GM12878 (cell line): ENCODE measurements around the gene AP1S3. TPM values are rescaled to one million over a fixed set of nuclear protein-coding genes. Genes with fewer than 3 reads are reported as not detected.

Experiments
- ATAC-seq: fragments of 200-7000 bp; cut with Tn5 transposase; 3 replicates; pipeline ENCODE4 v1.9.1; 2020; ENCODE audit warnings: mild to moderate bottlenecking, moderate library complexity
- BruUV-seq: library from RNA; stranded (reverse); fragments of 400-500 nt; replicated peaks from 2 replicates; lab custom pipeline; 2021; lab: Mats Ljungman, UMichigan
- CTCF ChIA-PET: fragments of 300-600 bp; sonication (Branson Sonifier 250); formaldehyde crosslinking; extraction: SDS; loops from one replicate; lab custom pipeline; 2021; ENCODE audit warnings: inconsistent platforms; lab: Yijun Ruan, JAX
- POLR2A ChIA-PET: fragments of 350-600 bp; formaldehyde crosslinking; extraction: SDS; loops from one replicate; lab custom pipeline; 2021; ENCODE audit warnings: inconsistent platforms; lab: Charles Lee
- RAD21 ChIA-PET: fragments of 300-600 bp; sonication (Branson Sonifier 250); formaldehyde crosslinking; loops from one replicate; lab custom pipeline; 2023; ENCODE audit warnings: antibody characterized with exemption; ENCODE audit not compliant: unreplicated experiment; lab: Charles Lee
- SMC1A ChIA-PET: fragments of 300-600 bp; sonication (Branson Sonifier 250); formaldehyde crosslinking; loops from one replicate; lab custom pipeline; 2023; ENCODE audit not compliant: unreplicated experiment, uncharacterized antibody; lab: Charles Lee
- DNase-seq: peaks from one replicate; pipeline ENCODE4 v3.0.0-alpha.2; 2011; ENCODE audit warnings: low read depth, low spot score
- FAIRE-seq: peaks from 3 replicates; lab custom pipeline; 2011; peaks lifted over from hg19 to GRCh38; lab: Jason Lieb, UNC
- H2AFZ ChIP-seq: 2 replicates; pipeline ENCODE4 v1.6.0; 2011; ENCODE audit warnings: low read depth, low read length, control low read depth; ENCODE audit not compliant: control insufficient read depth
- H3K27ac ChIP-seq: 2 replicates; pipeline ENCODE4 v1.5.1; 2011; ENCODE audit warnings: control low read depth; ENCODE audit not compliant: control insufficient read depth, insufficient read depth
- H3K27me3 ChIP-seq, 2 experiments: replicated peaks in 1 of 2; 2 replicates each; pipeline versions ENCODE4 v1.6.0 to v1.6.1; 2011; ENCODE audit warnings: low read length in 1 of 2; ENCODE audit not compliant: control insufficient read depth in 2 of 2, insufficient read depth in 2 of 2
- H3K36me3 ChIP-seq, 2 experiments: 2 replicates each; pipeline ENCODE4 v1.5.1; 2011; ENCODE audit warnings: low read length in 1 of 2; ENCODE audit not compliant: control insufficient read depth in 2 of 2, insufficient read depth in 2 of 2
- H3K4me1 ChIP-seq: 2 replicates; pipeline ENCODE4 v1.6.1; 2011; ENCODE audit warnings: mild to moderate bottlenecking, low read length, moderate library complexity, mixed read lengths; ENCODE audit not compliant: control insufficient read depth, insufficient read depth
- H3K4me2 ChIP-seq: 2 replicates; pipeline ENCODE4 v1.6.0; 2011; ENCODE audit warnings: control low read depth; ENCODE audit not compliant: control insufficient read depth, insufficient read depth
- H3K4me3 ChIP-seq: fragments of 200-600 bp; sonication (generic); 2 replicates; pipeline ENCODE4 v1.5.1; 2016
- H3K79me2 ChIP-seq: 2 replicates; pipeline ENCODE4 v1.6.0; 2011; ENCODE audit warnings: low read length; ENCODE audit not compliant: control insufficient read depth, insufficient read depth
- H3K9ac ChIP-seq: 2 replicates; pipeline ENCODE4 v1.8.0; 2011; ENCODE audit warnings: low read length, control low read depth, mixed read lengths; ENCODE audit not compliant: control insufficient read depth, insufficient read depth
- H3K9me3 ChIP-seq: replicated peaks from 3 replicates; pipeline ENCODE4 v1.5.1; 2011; ENCODE audit warnings: mild to moderate bottlenecking, low read length; ENCODE audit not compliant: control insufficient read depth, insufficient read depth
- H4K20me1 ChIP-seq: 2 replicates; pipeline ENCODE4 v1.6.0; 2011; ENCODE audit not compliant: control insufficient read depth, insufficient read depth
- CBX5 ChIP-seq: sonication (generic); IDR thresholded peaks from 2 replicates; pipeline ENCODE4 v1.6.1; 2016; ENCODE audit warnings: low read depth, moderate library complexity, mild to moderate bottlenecking, inconsistent platforms
- HCFC1 ChIP-seq: fragments of 150-350 bp; IDR thresholded peaks from 2 replicates; pipeline ENCODE4 v1.6.1; 2014; ENCODE audit warnings: low read length
- HDAC6 ChIP-seq: fragments of 200-600 bp; sonication (generic); IDR thresholded peaks from one replicate; pipeline ENCODE4 v1.8.0; 2017; ENCODE audit warnings: antibody characterized with exemption; ENCODE audit not compliant: unreplicated experiment
- MAX ChIP-seq: IDR thresholded peaks from 2 replicates; pipeline ENCODE4 v1.6.1; 2012; ENCODE audit warnings: low read depth, low read length, improper control_type of control experiment
- MEF2B ChIP-seq: fragments of 450-650 bp; IDR thresholded peaks from 2 replicates; pipeline ENCODE4 v1.6.1; 2018; ENCODE audit warnings: mild to moderate bottlenecking, moderate library complexity; ENCODE audit not compliant: partially characterized antibody, poor library complexity, severe bottlenecking
- POU2F2 ChIP-seq: IDR thresholded peaks from 3 replicates; pipeline ENCODE4 v1.6.1; 2011; ENCODE audit warnings: low read depth, mild to moderate bottlenecking, low read length, borderline replicate concordance
- RAD21 ChIP-seq: IDR thresholded peaks from 2 replicates; pipeline ENCODE4 v1.6.1; 2011; ENCODE audit warnings: mild to moderate bottlenecking, low read depth, low read length, moderate library complexity; ENCODE audit not compliant: insufficient read depth
- TAF1 ChIP-seq: IDR thresholded peaks from 2 replicates; pipeline ENCODE4 v1.6.1; 2011; ENCODE audit warnings: mild to moderate bottlenecking, low read depth, low read length, borderline replicate concordance
- TARDBP ChIP-seq: IDR thresholded peaks from 2 replicates; pipeline ENCODE4 v1.6.1; 2016; ENCODE audit warnings: borderline replicate concordance
- ZZZ3 ChIP-seq: IDR thresholded peaks from 2 replicates; pipeline ENCODE4 v1.6.1; 2011; ENCODE audit warnings: low read depth; ENCODE audit not compliant: control insufficient read depth, insufficient read length
- WGBS: methylation state at CpG from one replicate; pipeline ENCODE4 v1.1.6; 2016; ENCODE audit warnings: low lambda C conversion rate; ENCODE audit not compliant: insufficient replicate concordance, insufficient coverage; ENCODE audit errors: missing lambda C conversion rate; 5-methylcytosine and 5-hydroxymethylcytosine counted together
- in situ Hi-C: fragments of 300-500 bp; cut with MboI; formaldehyde crosslinking; loops from 9 replicates; pipeline ENCODE4 v1.14.3; 2018; ENCODE audit warnings: mixed read lengths
- intact Hi-C: fragments of 100-400 bp; cut with micrococcal nuclease; formaldehyde crosslinking; loops from one replicate; pipeline ENCODE4 v1.14.2; 2022; ENCODE audit not compliant: unreplicated experiment
- polyA plus RNA-seq, 11 experiments: library from polyadenylated mRNA; depleted of rRNA in 4 of 11; unstranded in 6 of 11; stranded (reverse) in 5 of 11; fragments of >200 nt; fragmentation: Nextera tagmentation in 4 of 11; fragmentation: Illumina TruSeq in 1 of 11; extraction: Ambion mirVana in 4 of 11; extraction: Trizol in 1 of 11; gene quantifications; 1 replicate in 1 of 11; 2 replicates in 10 of 11; pipeline versions ENCODE4 v1.2.1 to v1.2.3, GENCODE V29; 2011 to 2016; ENCODE audit warnings: inconsistent platforms in 2 of 11, missing spikeins in 2 of 11, low read depth in 1 of 11
- total RNA-seq, 4 experiments: library from RNA; depleted of rRNA in 3 of 4; stranded (reverse); fragments of >200 nt in 3 of 4; fragmentation: Illumina TruSeq in 1 of 4; extraction: Trizol in 1 of 4; gene quantifications; 2 replicates each; pipeline versions ENCODE4 v1.2.1 to v1.2.3, GENCODE V29; 2013 to 2021
- TF ChIP-seq, protein P1 (sequence below): IDR thresholded peaks from 2 replicates; pipeline ENCODE4 v1.6.1; 2012; ENCODE audit warnings: improper control_type of control experiment, low read depth, low read length; ENCODE audit not compliant: insufficient replicate concordance
- TF ChIP-seq, protein P2 (sequence below): IDR thresholded peaks from 2 replicates; pipeline ENCODE4 v1.6.1; 2012; ENCODE audit warnings: mild to moderate bottlenecking, low read depth, low read length
- TF ChIP-seq, protein P3 (sequence below): fragments of 450-650 bp; IDR thresholded peaks from 2 replicates; pipeline ENCODE4 v1.6.1; 2016; ENCODE audit warnings: mild to moderate bottlenecking

The AP1S3 gene
- total and polyA plus RNA-seq, 10 of the 15 experiments (the other 5 are each of a cell fraction or from before 2014, with no cell fraction given), result 2.6 to 14.3 (median 9.2) TPM

GRCh38 chr2:223774193-223774592, 63.2 kb downstream of the AP1S3 start (continued):
- TF ChIP-seq, protein P1, sequence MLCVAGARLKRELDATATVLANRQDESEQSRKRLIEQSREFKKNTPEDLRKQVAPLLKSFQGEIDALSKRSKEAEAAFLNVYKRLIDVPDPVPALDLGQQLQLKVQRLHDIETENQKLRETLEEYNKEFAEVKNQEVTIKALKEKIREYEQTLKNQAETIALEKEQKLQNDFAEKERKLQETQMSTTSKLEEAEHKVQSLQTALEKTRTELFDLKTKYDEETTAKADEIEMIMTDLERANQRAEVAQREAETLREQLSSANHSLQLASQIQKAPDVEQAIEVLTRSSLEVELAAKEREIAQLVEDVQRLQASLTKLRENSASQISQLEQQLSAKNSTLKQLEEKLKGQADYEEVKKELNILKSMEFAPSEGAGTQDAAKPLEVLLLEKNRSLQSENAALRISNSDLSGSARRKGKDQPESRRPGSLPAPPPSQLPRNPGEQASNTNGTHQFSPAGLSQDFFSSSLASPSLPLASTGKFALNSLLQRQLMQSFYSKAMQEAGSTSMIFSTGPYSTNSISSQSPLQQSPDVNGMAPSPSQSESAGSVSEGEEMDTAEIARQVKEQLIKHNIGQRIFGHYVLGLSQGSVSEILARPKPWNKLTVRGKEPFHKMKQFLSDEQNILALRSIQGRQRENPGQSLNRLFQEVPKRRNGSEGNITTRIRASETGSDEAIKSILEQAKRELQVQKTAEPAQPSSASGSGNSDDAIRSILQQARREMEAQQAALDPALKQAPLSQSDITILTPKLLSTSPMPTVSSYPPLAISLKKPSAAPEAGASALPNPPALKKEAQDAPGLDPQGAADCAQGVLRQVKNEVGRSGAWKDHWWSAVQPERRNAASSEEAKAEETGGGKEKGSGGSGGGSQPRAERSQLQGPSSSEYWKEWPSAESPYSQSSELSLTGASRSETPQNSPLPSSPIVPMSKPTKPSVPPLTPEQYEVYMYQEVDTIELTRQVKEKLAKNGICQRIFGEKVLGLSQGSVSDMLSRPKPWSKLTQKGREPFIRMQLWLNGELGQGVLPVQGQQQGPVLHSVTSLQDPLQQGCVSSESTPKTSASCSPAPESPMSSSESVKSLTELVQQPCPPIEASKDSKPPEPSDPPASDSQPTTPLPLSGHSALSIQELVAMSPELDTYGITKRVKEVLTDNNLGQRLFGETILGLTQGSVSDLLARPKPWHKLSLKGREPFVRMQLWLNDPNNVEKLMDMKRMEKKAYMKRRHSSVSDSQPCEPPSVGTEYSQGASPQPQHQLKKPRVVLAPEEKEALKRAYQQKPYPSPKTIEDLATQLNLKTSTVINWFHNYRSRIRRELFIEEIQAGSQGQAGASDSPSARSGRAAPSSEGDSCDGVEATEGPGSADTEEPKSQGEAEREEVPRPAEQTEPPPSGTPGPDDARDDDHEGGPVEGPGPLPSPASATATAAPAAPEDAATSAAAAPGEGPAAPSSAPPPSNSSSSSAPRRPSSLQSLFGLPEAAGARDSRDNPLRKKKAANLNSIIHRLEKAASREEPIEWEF, result no peak

GRCh38 chr2:223772363-223772762, 65.0 kb downstream of the AP1S3 start:
- CTCF ChIA-PET, result no interaction called here
- Histone ChIP-seq H3K4me3 (no peak overlapping the region), H3K9me3 (no peaks in the 10 kb centered on the region), H3K9ac (no peak overlapping the region), H3K27ac (no peak overlapping the region), H2AFZ (no peak overlapping the region), H3K4me2 (no peak overlapping the region), H3K36me3 (peaks cover 0 to 3% of the 10 kb centered on the region in 2 experiments; a peak in 2 of 4 replicates), H3K4me1 (no peaks in the 10 kb centered on the region), H4K20me1 (no peaks in the 10 kb centered on the region), H3K79me2 (no peaks in the 10 kb centered on the region), H3K27me3 (no peaks in the 10 kb centered on the region)
- FAIRE-seq (no peak), ATAC-seq (no peak), DNase-seq (no peak)
- in situ Hi-C loops, result no loop called here
- BruUV-seq, result no TSS peak
- WGBS, result 97% methylated on average over 3 of the region's 3 CpGs
- intact Hi-C loops, result no loop called here
- POLR2A ChIA-PET, result no interaction called here
- SMC1A ChIA-PET, result interaction anchor here (0.6 kb wide), 1 partner anchor 105 kb away, joined by 3 read pairs; no protein-coding TSS in a partner anchor
- RAD21 ChIA-PET, result no interaction called here
- no peak for TF ChIP-seq CBX5
- no peak for TF ChIP-seq HCFC1
- TF ChIP-seq, protein P2, sequence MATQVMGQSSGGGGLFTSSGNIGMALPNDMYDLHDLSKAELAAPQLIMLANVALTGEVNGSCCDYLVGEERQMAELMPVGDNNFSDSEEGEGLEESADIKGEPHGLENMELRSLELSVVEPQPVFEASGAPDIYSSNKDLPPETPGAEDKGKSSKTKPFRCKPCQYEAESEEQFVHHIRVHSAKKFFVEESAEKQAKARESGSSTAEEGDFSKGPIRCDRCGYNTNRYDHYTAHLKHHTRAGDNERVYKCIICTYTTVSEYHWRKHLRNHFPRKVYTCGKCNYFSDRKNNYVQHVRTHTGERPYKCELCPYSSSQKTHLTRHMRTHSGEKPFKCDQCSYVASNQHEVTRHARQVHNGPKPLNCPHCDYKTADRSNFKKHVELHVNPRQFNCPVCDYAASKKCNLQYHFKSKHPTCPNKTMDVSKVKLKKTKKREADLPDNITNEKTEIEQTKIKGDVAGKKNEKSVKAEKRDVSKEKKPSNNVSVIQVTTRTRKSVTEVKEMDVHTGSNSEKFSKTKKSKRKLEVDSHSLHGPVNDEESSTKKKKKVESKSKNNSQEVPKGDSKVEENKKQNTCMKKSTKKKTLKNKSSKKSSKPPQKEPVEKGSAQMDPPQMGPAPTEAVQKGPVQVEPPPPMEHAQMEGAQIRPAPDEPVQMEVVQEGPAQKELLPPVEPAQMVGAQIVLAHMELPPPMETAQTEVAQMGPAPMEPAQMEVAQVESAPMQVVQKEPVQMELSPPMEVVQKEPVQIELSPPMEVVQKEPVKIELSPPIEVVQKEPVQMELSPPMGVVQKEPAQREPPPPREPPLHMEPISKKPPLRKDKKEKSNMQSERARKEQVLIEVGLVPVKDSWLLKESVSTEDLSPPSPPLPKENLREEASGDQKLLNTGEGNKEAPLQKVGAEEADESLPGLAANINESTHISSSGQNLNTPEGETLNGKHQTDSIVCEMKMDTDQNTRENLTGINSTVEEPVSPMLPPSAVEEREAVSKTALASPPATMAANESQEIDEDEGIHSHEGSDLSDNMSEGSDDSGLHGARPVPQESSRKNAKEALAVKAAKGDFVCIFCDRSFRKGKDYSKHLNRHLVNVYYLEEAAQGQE, result no peak
- TF ChIP-seq, protein P3, sequence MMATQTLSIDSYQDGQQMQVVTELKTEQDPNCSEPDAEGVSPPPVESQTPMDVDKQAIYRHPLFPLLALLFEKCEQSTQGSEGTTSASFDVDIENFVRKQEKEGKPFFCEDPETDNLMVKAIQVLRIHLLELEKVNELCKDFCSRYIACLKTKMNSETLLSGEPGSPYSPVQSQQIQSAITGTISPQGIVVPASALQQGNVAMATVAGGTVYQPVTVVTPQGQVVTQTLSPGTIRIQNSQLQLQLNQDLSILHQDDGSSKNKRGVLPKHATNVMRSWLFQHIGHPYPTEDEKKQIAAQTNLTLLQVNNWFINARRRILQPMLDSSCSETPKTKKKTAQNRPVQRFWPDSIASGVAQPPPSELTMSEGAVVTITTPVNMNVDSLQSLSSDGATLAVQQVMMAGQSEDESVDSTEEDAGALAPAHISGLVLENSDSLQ, result no peak
- no peak for TF ChIP-seq HDAC6
- no peak for TF ChIP-seq ZZZ3
- no peak for TF ChIP-seq POU2F2
- TF ChIP-seq TARDBP, result no peak
- no peak for TF ChIP-seq MAX
- no peak for TF ChIP-seq TAF1
- TF ChIP-seq RAD21, result no peak
- TF ChIP-seq MEF2B, result no peak
